Measurements from ENCODE around the gene LRCH2.

DNA sequence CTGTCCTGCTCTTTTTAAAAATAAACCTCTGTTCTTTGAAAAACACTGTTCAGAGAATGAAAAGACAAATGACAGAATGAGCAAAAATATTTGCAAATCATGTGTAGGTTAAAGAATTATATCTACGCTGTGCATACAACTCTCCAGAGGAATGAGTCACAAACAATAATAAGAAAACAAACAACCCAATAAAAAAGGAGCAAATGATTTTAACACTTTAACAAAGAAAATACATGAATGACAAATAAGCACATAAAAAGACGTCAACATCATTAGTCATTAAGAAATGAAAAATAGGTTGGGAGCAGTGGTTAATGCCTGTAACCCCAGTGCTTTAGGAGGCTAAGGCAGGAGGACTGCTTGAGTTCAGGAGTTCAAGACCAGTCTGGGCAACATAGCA lies 21.1 kb upstream of the LRCH2 start:
- TF ChIP-seq EZH2 (IDR thresholded peaks at IDR 0.05; ENCODE audit: borderline replicate concordance, low read length), result no peak
- TF ChIP-seq, protein P1, sequence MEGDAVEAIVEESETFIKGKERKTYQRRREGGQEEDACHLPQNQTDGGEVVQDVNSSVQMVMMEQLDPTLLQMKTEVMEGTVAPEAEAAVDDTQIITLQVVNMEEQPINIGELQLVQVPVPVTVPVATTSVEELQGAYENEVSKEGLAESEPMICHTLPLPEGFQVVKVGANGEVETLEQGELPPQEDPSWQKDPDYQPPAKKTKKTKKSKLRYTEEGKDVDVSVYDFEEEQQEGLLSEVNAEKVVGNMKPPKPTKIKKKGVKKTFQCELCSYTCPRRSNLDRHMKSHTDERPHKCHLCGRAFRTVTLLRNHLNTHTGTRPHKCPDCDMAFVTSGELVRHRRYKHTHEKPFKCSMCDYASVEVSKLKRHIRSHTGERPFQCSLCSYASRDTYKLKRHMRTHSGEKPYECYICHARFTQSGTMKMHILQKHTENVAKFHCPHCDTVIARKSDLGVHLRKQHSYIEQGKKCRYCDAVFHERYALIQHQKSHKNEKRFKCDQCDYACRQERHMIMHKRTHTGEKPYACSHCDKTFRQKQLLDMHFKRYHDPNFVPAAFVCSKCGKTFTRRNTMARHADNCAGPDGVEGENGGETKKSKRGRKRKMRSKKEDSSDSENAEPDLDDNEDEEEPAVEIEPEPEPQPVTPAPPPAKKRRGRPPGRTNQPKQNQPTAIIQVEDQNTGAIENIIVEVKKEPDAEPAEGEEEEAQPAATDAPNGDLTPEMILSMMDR (conservative IDR thresholded peaks at IDR 0.05 in 1 of 2, IDR thresholded peaks at IDR 0.05 in 1 of 2; ENCODE audit: extremely low read depth in 1 of 2, insufficient read depth in 1 of 2, low read depth in 1 of 2, low read length in 2 of 2), result no peak

Data from mammary epithelial cell (primary cell).